B cell (primary cell): ENCODE data around the gene AGBL4.

ENCODE experiments used
- EZH2 ChIP-seq: IDR thresholded peaks from 2 replicates; pipeline ENCODE4 v1.6.1; 2012; ENCODE audit warnings: borderline replicate concordance, low read depth, mild to moderate bottlenecking, moderate library complexity, low read length; ENCODE audit not compliant: insufficient read depth, poor library complexity, severe bottlenecking
- TF ChIP-seq, protein P1 (sequence below): fragments of 200-600 bp; IDR thresholded peaks from one replicate; pipeline ENCODE4 v1.8.0; 2022; ENCODE audit warnings: antibody characterized with exemption, mild to moderate bottlenecking

DNA sequence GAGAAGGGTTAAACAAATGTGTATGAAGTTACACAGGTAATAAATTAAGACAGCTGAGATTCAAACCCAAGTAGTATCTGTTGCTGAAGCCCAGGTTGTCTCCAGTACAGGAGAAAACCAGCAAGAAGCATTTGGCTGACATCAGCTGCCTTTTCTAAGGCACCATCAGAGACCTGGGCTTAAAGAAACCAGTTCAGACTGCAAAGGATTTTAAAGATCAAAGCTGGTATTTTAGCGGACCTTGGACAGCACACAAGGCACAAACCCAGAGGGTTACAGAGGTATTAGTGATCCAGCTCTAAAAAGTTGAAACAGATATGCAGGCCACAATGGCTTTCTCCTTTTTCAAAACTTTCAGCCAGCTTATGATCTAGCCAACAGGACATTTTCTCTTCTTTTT lies 1270.5 kb downstream of the AGBL4 start:
- TF ChIP-seq, protein P1, sequence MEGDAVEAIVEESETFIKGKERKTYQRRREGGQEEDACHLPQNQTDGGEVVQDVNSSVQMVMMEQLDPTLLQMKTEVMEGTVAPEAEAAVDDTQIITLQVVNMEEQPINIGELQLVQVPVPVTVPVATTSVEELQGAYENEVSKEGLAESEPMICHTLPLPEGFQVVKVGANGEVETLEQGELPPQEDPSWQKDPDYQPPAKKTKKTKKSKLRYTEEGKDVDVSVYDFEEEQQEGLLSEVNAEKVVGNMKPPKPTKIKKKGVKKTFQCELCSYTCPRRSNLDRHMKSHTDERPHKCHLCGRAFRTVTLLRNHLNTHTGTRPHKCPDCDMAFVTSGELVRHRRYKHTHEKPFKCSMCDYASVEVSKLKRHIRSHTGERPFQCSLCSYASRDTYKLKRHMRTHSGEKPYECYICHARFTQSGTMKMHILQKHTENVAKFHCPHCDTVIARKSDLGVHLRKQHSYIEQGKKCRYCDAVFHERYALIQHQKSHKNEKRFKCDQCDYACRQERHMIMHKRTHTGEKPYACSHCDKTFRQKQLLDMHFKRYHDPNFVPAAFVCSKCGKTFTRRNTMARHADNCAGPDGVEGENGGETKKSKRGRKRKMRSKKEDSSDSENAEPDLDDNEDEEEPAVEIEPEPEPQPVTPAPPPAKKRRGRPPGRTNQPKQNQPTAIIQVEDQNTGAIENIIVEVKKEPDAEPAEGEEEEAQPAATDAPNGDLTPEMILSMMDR, result no peak
- TF ChIP-seq EZH2, result no peak
